NB4 (cell line): ENCODE measurements around the gene TXNRD2.

Experiments
- POLR2A ChIP-seq: IDR thresholded peaks from 2 replicates; pipeline ENCODE4 v1.6.1; 2011; ENCODE audit warnings: mild to moderate bottlenecking; ENCODE audit not compliant: insufficient read length; ENCODE audit errors: extremely low read depth
- TF ChIP-seq, protein P1 (sequence below): IDR thresholded peaks from one replicate; pipeline ENCODE4 v1.5.1; 2012; ENCODE audit warnings: low read depth, low read length

DNA sequence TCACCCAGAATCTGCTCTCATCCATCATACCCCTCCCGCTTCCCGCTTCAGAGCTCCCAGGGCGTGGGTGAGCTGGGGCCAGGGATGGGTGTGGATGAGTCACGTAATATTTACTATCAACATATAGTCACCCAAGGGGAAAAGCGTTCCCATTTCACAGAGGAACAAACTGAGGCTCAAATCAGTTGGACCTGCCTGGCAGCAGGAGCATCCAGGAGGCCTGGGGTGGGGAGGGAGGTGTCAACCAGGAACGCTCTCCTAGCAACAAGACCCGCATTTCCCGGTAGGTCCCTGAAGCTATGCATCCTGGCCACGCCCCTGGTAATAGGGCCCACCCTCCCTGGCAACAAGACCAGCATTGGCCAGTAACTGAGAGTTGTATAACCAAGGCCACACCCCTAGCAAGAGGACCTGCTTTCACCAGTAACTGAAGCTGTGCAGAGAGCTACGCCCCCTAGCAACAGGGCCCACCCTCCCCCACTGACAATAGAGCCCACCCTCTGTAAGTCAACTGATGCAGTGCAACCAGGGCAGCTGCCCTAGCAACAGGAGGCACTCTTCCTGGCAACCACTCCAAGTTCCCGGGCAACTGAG lies 32.7 kb upstream of the TXNRD2 start:
- TF ChIP-seq, protein P1, sequence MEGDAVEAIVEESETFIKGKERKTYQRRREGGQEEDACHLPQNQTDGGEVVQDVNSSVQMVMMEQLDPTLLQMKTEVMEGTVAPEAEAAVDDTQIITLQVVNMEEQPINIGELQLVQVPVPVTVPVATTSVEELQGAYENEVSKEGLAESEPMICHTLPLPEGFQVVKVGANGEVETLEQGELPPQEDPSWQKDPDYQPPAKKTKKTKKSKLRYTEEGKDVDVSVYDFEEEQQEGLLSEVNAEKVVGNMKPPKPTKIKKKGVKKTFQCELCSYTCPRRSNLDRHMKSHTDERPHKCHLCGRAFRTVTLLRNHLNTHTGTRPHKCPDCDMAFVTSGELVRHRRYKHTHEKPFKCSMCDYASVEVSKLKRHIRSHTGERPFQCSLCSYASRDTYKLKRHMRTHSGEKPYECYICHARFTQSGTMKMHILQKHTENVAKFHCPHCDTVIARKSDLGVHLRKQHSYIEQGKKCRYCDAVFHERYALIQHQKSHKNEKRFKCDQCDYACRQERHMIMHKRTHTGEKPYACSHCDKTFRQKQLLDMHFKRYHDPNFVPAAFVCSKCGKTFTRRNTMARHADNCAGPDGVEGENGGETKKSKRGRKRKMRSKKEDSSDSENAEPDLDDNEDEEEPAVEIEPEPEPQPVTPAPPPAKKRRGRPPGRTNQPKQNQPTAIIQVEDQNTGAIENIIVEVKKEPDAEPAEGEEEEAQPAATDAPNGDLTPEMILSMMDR, result no peak
- TF ChIP-seq POLR2A, result no peak
